Uterus (tissue), 2 donors: ENCODE data around the gene RACGAP1.

ENCODE experiments used
- POLR2A ChIP-seq, 2 donors: fragments of 450-650 bp; IDR thresholded peaks; one replicate each; pipeline ENCODE4 v1.6.1; 2016; ENCODE audit warnings: antibody characterized with exemption in 2 of 2, mild to moderate bottlenecking in 1 of 2, moderate library complexity in 1 of 2
- TF ChIP-seq, protein P1 (sequence below), 4 experiments: fragments of 200-600 bp in 2 of 4; fragments of 450-650 bp in 2 of 4; sonication (generic) in 2 of 4; IDR thresholded peaks; one replicate each; pipeline ENCODE4 v1.5.1; 2016 to 2019; ENCODE audit warnings: antibody characterized with exemption in 4 of 4, mild to moderate bottlenecking in 2 of 4, moderate library complexity in 1 of 4

- TF ChIP-seq, protein P1, sequence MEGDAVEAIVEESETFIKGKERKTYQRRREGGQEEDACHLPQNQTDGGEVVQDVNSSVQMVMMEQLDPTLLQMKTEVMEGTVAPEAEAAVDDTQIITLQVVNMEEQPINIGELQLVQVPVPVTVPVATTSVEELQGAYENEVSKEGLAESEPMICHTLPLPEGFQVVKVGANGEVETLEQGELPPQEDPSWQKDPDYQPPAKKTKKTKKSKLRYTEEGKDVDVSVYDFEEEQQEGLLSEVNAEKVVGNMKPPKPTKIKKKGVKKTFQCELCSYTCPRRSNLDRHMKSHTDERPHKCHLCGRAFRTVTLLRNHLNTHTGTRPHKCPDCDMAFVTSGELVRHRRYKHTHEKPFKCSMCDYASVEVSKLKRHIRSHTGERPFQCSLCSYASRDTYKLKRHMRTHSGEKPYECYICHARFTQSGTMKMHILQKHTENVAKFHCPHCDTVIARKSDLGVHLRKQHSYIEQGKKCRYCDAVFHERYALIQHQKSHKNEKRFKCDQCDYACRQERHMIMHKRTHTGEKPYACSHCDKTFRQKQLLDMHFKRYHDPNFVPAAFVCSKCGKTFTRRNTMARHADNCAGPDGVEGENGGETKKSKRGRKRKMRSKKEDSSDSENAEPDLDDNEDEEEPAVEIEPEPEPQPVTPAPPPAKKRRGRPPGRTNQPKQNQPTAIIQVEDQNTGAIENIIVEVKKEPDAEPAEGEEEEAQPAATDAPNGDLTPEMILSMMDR (IDR thresholded peaks at IDR 0.05) = no peak
- no peak for TF ChIP-seq POLR2A (IDR thresholded peaks at IDR 0.05)
These were observed 54.6 kb downstream of the RACGAP1 start for GRCh38 chr12:49970658-49971057.
